H9 (cell line): Measurements from ENCODE around the gene OSBPL1A. TPM values are rescaled to one million over a fixed set of nuclear protein-coding genes. Genes with fewer than 3 reads are reported as not detected.

ENCODE experiments used
- DNase-seq: peaks from one replicate; pipeline ENCODE4 v3.0.0-alpha.2; 2017
- H2AFZ ChIP-seq: one replicate; pipeline ENCODE4 v1.6.1; 2013; ENCODE audit warnings: mild to moderate bottlenecking, low read length, control low read depth, moderate library complexity
- H2AK5ac ChIP-seq: 2 replicates; pipeline ENCODE4 v1.6.1; 2013; ENCODE audit warnings: low read length, control low read depth, mixed read lengths; ENCODE audit not compliant: insufficient read length
- H2BK120ac ChIP-seq: one replicate; pipeline ENCODE4 v1.6.1; 2013; ENCODE audit warnings: low read depth, mild to moderate bottlenecking, low read length, control low read depth, inconsistent platforms; ENCODE audit not compliant: poor library complexity, severe bottlenecking
- H2BK12ac ChIP-seq: 2 replicates; pipeline ENCODE4 v1.6.1; 2013; ENCODE audit warnings: low read length, control low read depth, mixed read lengths, low read depth; ENCODE audit not compliant: insufficient read length
- H2BK15ac ChIP-seq: 2 replicates; pipeline ENCODE4 v1.6.1; 2013; ENCODE audit warnings: low read depth, low read length, control low read depth
- H2BK20ac ChIP-seq: one replicate; pipeline ENCODE4 v1.6.1; 2013; ENCODE audit warnings: low read depth, mild to moderate bottlenecking, low read length, control low read depth, inconsistent platforms; ENCODE audit not compliant: poor library complexity, severe bottlenecking
- H2BK5ac ChIP-seq: 2 replicates; pipeline ENCODE4 v1.6.1; 2013; ENCODE audit warnings: low read length, control low read depth, mixed read lengths; ENCODE audit not compliant: insufficient read length
- H3K14ac ChIP-seq: 2 replicates; pipeline ENCODE4 v1.6.1; 2013; ENCODE audit warnings: low read length, control low read depth; ENCODE audit not compliant: insufficient read depth
- H3K18ac ChIP-seq: 2 replicates; pipeline ENCODE4 v1.6.1; 2013; ENCODE audit warnings: low read depth, mild to moderate bottlenecking, mixed read lengths, low read length, control low read depth; ENCODE audit not compliant: insufficient read length
- H3K23ac ChIP-seq: 2 replicates; pipeline ENCODE4 v1.6.1; 2013; ENCODE audit warnings: low read length, control low read depth, mixed read lengths, low read depth; ENCODE audit not compliant: insufficient read length
- H3K23me2 ChIP-seq: 2 replicates; pipeline ENCODE4 v1.6.1; 2013; ENCODE audit warnings: low read depth, mild to moderate bottlenecking, mixed read lengths, low read length, control low read depth; ENCODE audit not compliant: insufficient read length, poor library complexity, severe bottlenecking
- H3K27ac ChIP-seq: 2 replicates; pipeline ENCODE4 v1.5.1; 2013; ENCODE audit warnings: low read length, control low read depth, mixed read lengths, low read depth; ENCODE audit not compliant: insufficient read length
- H3K27me3 ChIP-seq: 2 replicates; pipeline ENCODE4 v1.6.1; 2013; ENCODE audit warnings: low read length, control low read depth, inconsistent platforms; ENCODE audit not compliant: insufficient read depth
- H3K4ac ChIP-seq: 2 replicates; pipeline ENCODE4 v1.6.1; 2013; ENCODE audit warnings: low read depth, mild to moderate bottlenecking, control low read depth, inconsistent platforms, low read length, moderate library complexity
- H3K4me1 ChIP-seq: 2 replicates; pipeline ENCODE4 v1.6.1; 2013; ENCODE audit warnings: low read length, control low read depth, inconsistent platforms; ENCODE audit not compliant: insufficient read depth
- H3K4me2 ChIP-seq: 2 replicates; pipeline ENCODE4 v1.6.1; 2013; ENCODE audit warnings: low read length, control low read depth, mixed read lengths; ENCODE audit not compliant: insufficient read length, insufficient read depth
- H3K56ac ChIP-seq: 2 replicates; pipeline ENCODE4 v1.6.1; 2013; ENCODE audit warnings: low read depth, mild to moderate bottlenecking, mixed read lengths, low read length, control low read depth; ENCODE audit not compliant: insufficient read length
- H3K79me1 ChIP-seq: 2 replicates; pipeline ENCODE4 v1.6.1; 2013; ENCODE audit warnings: low read depth, mild to moderate bottlenecking, moderate library complexity, low read length, control low read depth, inconsistent platforms; ENCODE audit not compliant: insufficient read depth, poor library complexity, severe bottlenecking
- H3K79me2 ChIP-seq: 2 replicates; pipeline ENCODE4 v1.6.1; 2013; ENCODE audit warnings: low read length, control low read depth, inconsistent platforms; ENCODE audit not compliant: insufficient read depth
- H3K9ac ChIP-seq: 2 replicates; pipeline ENCODE4 v1.6.1; 2013; ENCODE audit warnings: low read length, control low read depth, mixed read lengths; ENCODE audit not compliant: insufficient read length; ENCODE audit errors: extremely low read depth
- H3K9me3 ChIP-seq: one replicate; pipeline ENCODE4 v1.6.1; 2013; ENCODE audit warnings: low read depth, low read length, inconsistent platforms; ENCODE audit not compliant: control insufficient read depth
- H3T11ph ChIP-seq: one replicate; pipeline ENCODE4 v1.6.1; 2013; ENCODE audit warnings: mild to moderate bottlenecking, low read length, control low read depth, inconsistent platforms
- H4K20me1 ChIP-seq: one replicate; pipeline ENCODE4 v1.6.1; 2013; ENCODE audit not compliant: control insufficient read depth, insufficient read length, insufficient read depth
- H4K5ac ChIP-seq: 2 replicates; pipeline ENCODE4 v1.6.1; 2013; ENCODE audit warnings: low read depth, mild to moderate bottlenecking, mixed read lengths, low read length, control low read depth; ENCODE audit not compliant: insufficient read length
- H4K8ac ChIP-seq: replicated peaks from 2 replicates; pipeline ENCODE4 v1.6.1; 2013; ENCODE audit warnings: low read length, control low read depth, mixed read lengths, low read depth; ENCODE audit not compliant: insufficient read length
- H4K91ac ChIP-seq: 2 replicates; pipeline ENCODE4 v1.6.1; 2013; ENCODE audit warnings: low read depth, mild to moderate bottlenecking, moderate library complexity, mixed read lengths, low read length, control low read depth; ENCODE audit not compliant: insufficient read length
- H3K27ac Mint-ChIP-seq, 3 experiments: 2 replicates in 2 of 3; 3 replicates in 1 of 3; pipeline ENCODE4 v1.8.0; 2020 to 2021; ENCODE audit warnings: mixed read lengths in 3 of 3, mild to moderate bottlenecking in 1 of 3, moderate library complexity in 1 of 3
- H3K27me3 Mint-ChIP-seq: 2 replicates; pipeline ENCODE4 v1.8.0; 2021; ENCODE audit warnings: low read depth, mild to moderate bottlenecking, moderate library complexity, mixed read lengths
- H3K36me3 Mint-ChIP-seq, 3 experiments: 2 replicates in 2 of 3; 3 replicates in 1 of 3; pipeline ENCODE4 v1.8.0; 2020 to 2021; ENCODE audit warnings: low read depth in 3 of 3, mixed read lengths in 3 of 3; ENCODE audit not compliant: insufficient read depth in 1 of 3
- H3K4me1 Mint-ChIP-seq, 2 experiments: 2 replicates each; pipeline ENCODE4 v1.8.0; 2020; ENCODE audit warnings: mixed read lengths in 2 of 2
- H3K4me3 Mint-ChIP-seq, 2 experiments: 2 replicates in 1 of 2; 3 replicates in 1 of 2; pipeline ENCODE4 v1.8.0; 2020 to 2021; ENCODE audit warnings: mild to moderate bottlenecking in 2 of 2, mixed read lengths in 2 of 2, moderate library complexity in 1 of 2
- H3K9me3 Mint-ChIP-seq, 2 experiments: 2 replicates in 1 of 2; 3 replicates in 1 of 2; pipeline ENCODE4 v1.8.0; 2020; ENCODE audit warnings: mild to moderate bottlenecking in 2 of 2, mixed read lengths in 2 of 2, moderate library complexity in 1 of 2
- CTCF ChIP-seq: fragments of 200-600 bp; sonication (generic); conservative IDR thresholded peaks from 3 replicates; pipeline ENCODE4 v1.8.0; 2021; ENCODE audit warnings: antibody characterized with exemption, mild to moderate bottlenecking
- WGBS: extraction: QIAGEN DNeasy Blood & Tissue Kit; methylation state at CpG from one replicate; pipeline ENCODE4 v1.1.7; 2013; ENCODE audit warnings: missing lambda C conversion rate, low lambda C conversion rate, mixed read lengths; ENCODE audit not compliant: insufficient read length; ENCODE audit errors: extremely low coverage; 5-methylcytosine and 5-hydroxymethylcytosine counted together
- total RNA-seq: library from RNA; stranded (reverse); gene quantifications from 2 replicates; pipeline ENCODE4 v1.2.1, GENCODE V29; 2021

Gene OSBPL1A
- total RNA-seq, 1 experiment from 2014 or later, result 33.9 TPM

DNA sequence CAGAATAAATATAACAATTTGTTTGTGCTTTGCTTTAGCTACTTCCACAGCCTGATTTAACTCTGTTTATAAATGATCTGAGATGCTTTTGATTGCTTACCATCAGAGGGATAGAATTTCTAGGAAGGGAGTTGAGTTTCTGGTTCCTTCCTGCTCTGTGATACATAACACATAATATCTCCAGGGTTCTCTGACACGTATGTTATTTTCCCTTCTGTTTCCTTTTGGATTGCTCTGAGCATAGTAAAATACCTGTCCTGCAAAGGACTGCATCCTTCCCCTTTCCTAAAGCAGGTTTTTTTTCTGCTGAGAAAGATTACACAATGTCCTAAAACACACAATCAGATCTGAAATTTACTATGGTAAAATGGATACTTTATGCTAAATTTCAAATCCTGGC, 182.7 kb downstream of the OSBPL1A start:
- no peaks in the 10 kb centered on the region for H3K9me3 ChIP-seq
- H3K27me3 ChIP-seq, result no peaks in the 10 kb centered on the region
- no peak overlapping the region for H3K4me2 ChIP-seq

More for the DNA sequence above, 182.7 kb downstream of the OSBPL1A start:
- no peaks in the 10 kb centered on the region for H3K23me2 ChIP-seq
- H3K9me3 Mint-ChIP-seq, result no peaks in the 10 kb centered on the region
- no peak overlapping the region for H3K56ac ChIP-seq
- H4K8ac ChIP-seq, result no peak overlapping the region
- DNase-seq, result no peak
- H2BK20ac ChIP-seq, result no peak overlapping the region
- H3K36me3 Mint-ChIP-seq, result peaks cover 0 to 3% (median 0%) of the 10 kb centered on the region in 3 experiments; a peak in 4 of 7 replicates
- H3K27me3 Mint-ChIP-seq, result no peaks in the 10 kb centered on the region
- no peak overlapping the region for H4K5ac ChIP-seq
- no peaks in the 10 kb centered on the region for H3K79me2 ChIP-seq
- no peak overlapping the region for H2BK12ac ChIP-seq
- no peak for TF ChIP-seq CTCF
- H3K23ac ChIP-seq, result no peak overlapping the region
- no peak overlapping the region for H3K14ac ChIP-seq
- no peaks in the 10 kb centered on the region for H3K79me1 ChIP-seq
- H4K20me1 ChIP-seq, result no peaks in the 10 kb centered on the region
- no peak overlapping the region for H3T11ph ChIP-seq
- H3K18ac ChIP-seq, result no peak overlapping the region
- no peak overlapping the region for H2BK120ac ChIP-seq
- H2AK5ac ChIP-seq, result no peak overlapping the region
- peaks cover 12 to 16% of the 10 kb centered on the region in 2 experiments for H3K4me1 Mint-ChIP-seq
- H3K9ac ChIP-seq, result no peak overlapping the region
- WGBS, result no CpG with 5 or more reads among the region's 1 CpG
- H3K4ac ChIP-seq, result no peak overlapping the region
- H2BK15ac ChIP-seq, result no peak overlapping the region
- no peak overlapping the region for H4K91ac ChIP-seq
- no peak overlapping the region for H2BK5ac ChIP-seq
- no peak overlapping the region for H3K27ac Mint-ChIP-seq
- no peak overlapping the region for H2AFZ ChIP-seq
- H3K4me1 ChIP-seq, result no peaks in the 10 kb centered on the region
- no peak overlapping the region for H3K4me3 Mint-ChIP-seq
- H3K27ac ChIP-seq, result no peak overlapping the region
